GM19193 (cell line): Measurements from ENCODE around the gene TDO2.

Experiments used
- POLR2A ChIP-seq: IDR thresholded peaks from 4 replicates; pipeline ENCODE4 v1.6.1; 2011; ENCODE audit not compliant: insufficient read depth, insufficient read length; ENCODE audit errors: extremely low read depth

The TDO2 gene

DNA sequence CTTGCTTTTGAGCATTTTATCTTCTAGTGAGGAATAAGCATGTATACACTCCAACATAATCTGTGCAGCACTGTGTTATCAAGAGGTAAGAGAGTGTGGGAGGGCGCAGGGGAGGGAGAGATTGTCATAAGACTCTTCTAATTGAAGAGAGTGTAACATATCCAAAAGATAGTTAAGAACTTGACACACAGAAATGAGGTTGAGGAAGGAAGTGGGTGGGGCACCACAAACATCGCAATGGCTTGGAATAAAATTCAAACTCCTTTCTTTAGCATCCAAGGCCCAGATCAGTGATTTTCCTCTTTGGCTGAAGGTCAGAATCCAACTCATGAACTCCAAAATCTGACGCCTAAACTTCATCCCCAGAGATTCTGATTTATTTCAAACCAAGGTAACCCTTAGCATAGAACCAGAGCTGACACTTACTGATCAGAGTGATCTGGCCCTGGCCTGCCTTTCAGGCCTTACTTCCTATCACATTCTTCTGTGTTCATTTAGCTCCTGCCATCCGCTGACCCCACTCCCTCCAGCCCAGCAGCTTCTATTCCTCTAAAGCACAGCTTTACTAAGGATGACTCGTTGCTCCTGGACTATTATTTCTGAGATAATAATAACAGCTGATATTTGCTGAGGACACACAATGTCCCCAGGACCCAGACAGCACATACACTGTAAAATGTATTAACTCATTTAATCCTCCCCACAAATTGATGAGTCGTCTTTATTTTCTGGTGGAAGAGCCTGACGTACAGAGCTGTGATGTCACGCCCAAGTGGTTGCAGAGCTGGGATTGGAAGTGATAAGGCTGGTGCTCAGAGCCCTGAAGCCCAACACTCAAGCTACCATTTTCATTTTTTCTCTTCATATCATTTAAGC lies 60.8 kb downstream of the TDO2 start:
- TF ChIP-seq POLR2A = no peak

DNA sequence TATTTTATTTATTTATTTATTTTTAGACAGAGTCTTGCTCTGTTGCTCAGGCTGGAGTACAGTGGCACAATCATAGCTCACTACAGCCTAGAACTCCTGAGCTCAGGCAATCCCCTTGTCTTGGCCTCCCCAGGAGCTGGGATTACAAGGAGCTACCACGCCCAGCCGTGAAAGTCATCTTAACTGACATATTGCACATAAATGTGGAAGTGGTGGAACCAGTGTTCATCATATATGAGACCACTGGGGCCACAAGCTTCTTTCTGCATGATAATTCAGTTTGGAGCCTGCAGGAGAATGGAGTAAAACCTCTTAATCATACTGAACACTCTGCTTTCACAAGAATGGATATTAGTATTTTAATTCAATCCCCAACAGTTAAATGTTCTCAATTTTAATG lies 62.7 kb downstream of the TDO2 start:
- TF ChIP-seq POLR2A = no peak

DNA sequence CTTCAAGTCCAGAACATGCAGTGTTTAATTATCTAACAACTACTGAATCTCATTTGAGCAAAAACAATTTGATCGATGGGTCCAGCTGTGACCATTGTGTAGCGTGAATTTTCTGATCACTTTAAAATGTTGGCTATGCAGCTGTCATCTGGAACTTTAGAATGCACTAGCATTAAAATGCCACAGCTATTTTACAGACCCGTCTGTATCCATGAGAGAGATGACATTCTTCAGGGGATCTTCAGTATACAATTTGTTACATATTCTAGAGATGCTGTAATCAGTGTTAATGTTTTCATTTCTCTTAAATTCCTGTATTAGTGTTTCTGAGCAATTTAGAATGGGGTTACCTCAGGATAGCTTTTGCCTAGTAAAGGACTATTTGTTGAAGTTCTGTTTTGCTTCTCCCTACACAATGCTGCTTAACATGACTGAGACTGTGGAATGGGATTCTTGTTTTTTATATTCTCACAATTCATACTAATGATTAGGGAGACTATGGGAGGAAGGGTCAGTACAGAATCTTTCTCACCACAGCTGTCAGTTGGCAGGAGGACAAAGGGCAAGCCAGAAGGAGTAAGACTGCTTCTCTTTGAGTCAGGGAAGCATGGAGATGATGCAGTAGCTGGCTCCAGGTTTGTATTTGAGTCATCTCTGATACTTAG lies 63.4 kb downstream of the TDO2 start:
- no peak for TF ChIP-seq POLR2A
